Right cardiac atrium (tissue), 5 donors: Measurements from ENCODE around the gene GET3. TPM values are rescaled to one million over a fixed set of nuclear protein-coding genes. Genes with fewer than 3 reads are reported as not detected.

Experiments
- ATAC-seq, 2 donors: fragments of 200-7000 bp; cut with Tn5 transposase; one replicate each; pipeline versions ENCODE4 v1.8.0 to v1.9.1; 2020; ENCODE audit warnings: moderate library complexity in 2 of 2, mild to moderate bottlenecking in 1 of 2
- DNase-seq, 3 donors: peaks; one replicate each; pipeline ENCODE4 v3.0.0-alpha.2; 2020
- H3K27ac ChIP-seq: one replicate; pipeline ENCODE4 v1.5.1; 2013; ENCODE audit warnings: mild to moderate bottlenecking, low read length, control low read depth, moderate library complexity
- H3K27me3 ChIP-seq: one replicate; pipeline ENCODE4 v1.6.1; 2013; ENCODE audit not compliant: control insufficient read depth, insufficient read depth
- H3K4me1 ChIP-seq: one replicate; pipeline ENCODE4 v1.6.1; 2013; ENCODE audit warnings: low read length; ENCODE audit not compliant: control insufficient read depth, insufficient read depth
- H3K4me3 ChIP-seq: one replicate; pipeline ENCODE4 v1.5.1; 2013; ENCODE audit warnings: low read length, control low read depth
- H3K9me3 ChIP-seq: one replicate; pipeline ENCODE4 v1.6.1; 2013; ENCODE audit warnings: low read length; ENCODE audit not compliant: control insufficient read depth
- WGBS: extraction: QIAGEN DNeasy Blood & Tissue Kit; methylation state at CpG from one replicate; pipeline ENCODE4 v1.1.7; 2013; 5-methylcytosine and 5-hydroxymethylcytosine counted together
- intact Hi-C, 4 donors: fragments of 100-400 bp; cut with DNase I; formaldehyde crosslinking; loops; one replicate each; pipeline versions ENCODE4 v1.11.0 to v1.14.0; 2022 to 2023
- polyA plus RNA-seq: library from polyadenylated mRNA; stranded (reverse); fragments of 200-250 nt; gene quantifications from one replicate; pipeline ENCODE4 v1.2.3, GENCODE V29; 2013
- total RNA-seq, 4 donors: library from RNA; stranded (reverse); fragmentation: NEBNext Ultra II Directional; extraction: Animal tissue kit (Norgen Biotek cat#: 25700); gene quantifications; one replicate each; pipeline ENCODE4 v1.2.1, GENCODE V29; 2021
- donor health status: healthy with polysubstance abuse.
- donor health status: DM: no; HTN: yes; CAD: no.
- donor health status: DM: no; HTN: no; CAD: no.
- donor health status: DM: no; HTN: yes; CAD: no; lungs with severe emphysema.
- donor health status: DM: yes; HTN: yes; CAD: no.

The GET3 gene
- total and polyA plus RNA-seq, 5 donors, result 49.7 to 87.2 (median 58.2) TPM

DNA sequence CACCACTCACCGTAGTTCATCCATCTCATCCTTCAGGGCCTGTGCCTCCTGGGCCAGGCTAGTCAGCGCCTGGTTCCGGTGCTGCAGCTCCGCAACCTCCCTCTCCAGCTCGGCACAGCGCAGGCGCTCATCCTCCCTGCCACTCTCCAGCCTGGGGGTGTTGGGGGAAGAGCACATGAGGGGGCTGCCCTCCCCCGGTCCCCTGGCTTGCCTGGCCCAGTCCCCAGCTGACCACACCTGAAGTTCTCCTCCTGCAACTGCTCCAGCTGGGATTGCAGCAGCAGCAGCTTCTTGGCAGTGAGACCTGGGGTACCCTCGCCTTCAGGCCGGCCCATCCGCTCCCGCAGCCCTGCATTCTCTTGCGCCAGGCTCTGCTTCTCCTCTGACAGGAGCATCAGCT is 33.6 kb downstream of the GET3 start:
- Histone ChIP-seq H3K27me3 (no peaks in the 10 kb centered on the region), H3K27ac (no peak overlapping the region), H3K9me3 (no peaks in the 10 kb centered on the region), H3K4me1 (peaks cover 5% of the 10 kb centered on the region), H3K4me3 (no peak overlapping the region)
- DNase-seq (no peak), ATAC-seq (no peak)
- WGBS, result 94% methylated on average over 13 of the region's 13 CpGs
- intact Hi-C loops, result no loop called here

GRCh38 chr19:12772323-12772722 is 35.0 kb downstream of the GET3 start:
- Histone ChIP-seq H3K27me3 (no peaks in the 10 kb centered on the region), H3K4me3 (no peak overlapping the region), H3K4me1 (peaks cover 5% of the 10 kb centered on the region), H3K9me3 (no peaks in the 10 kb centered on the region), H3K27ac (no peak overlapping the region)
- 61% methylated on average over 4 of the region's 4 CpGs for WGBS
- intact Hi-C loops, result no loop called here
- DNase-seq (peak in 2 of 3 donors; percentile 45 to 53), ATAC-seq (peak in 1 of 2 donors; percentile 11)

- ATAC-seq (no peak), DNase-seq (no peak)
- no peak overlapping the region for H3K4me3 ChIP-seq
- H3K27ac ChIP-seq, result no peak overlapping the region
- no peaks in the 10 kb centered on the region for H3K9me3 ChIP-seq
- WGBS, result 83% methylated on average over 2 of the region's 2 CpGs
- intact Hi-C loops, result no loop called here
- no peaks in the 10 kb centered on the region for H3K27me3 ChIP-seq
- peaks cover 6% of the 10 kb centered on the region for H3K4me1 ChIP-seq
Measured at GRCh38 chr19:12773571-12773970, 36.3 kb downstream of the GET3 start.

DNA sequence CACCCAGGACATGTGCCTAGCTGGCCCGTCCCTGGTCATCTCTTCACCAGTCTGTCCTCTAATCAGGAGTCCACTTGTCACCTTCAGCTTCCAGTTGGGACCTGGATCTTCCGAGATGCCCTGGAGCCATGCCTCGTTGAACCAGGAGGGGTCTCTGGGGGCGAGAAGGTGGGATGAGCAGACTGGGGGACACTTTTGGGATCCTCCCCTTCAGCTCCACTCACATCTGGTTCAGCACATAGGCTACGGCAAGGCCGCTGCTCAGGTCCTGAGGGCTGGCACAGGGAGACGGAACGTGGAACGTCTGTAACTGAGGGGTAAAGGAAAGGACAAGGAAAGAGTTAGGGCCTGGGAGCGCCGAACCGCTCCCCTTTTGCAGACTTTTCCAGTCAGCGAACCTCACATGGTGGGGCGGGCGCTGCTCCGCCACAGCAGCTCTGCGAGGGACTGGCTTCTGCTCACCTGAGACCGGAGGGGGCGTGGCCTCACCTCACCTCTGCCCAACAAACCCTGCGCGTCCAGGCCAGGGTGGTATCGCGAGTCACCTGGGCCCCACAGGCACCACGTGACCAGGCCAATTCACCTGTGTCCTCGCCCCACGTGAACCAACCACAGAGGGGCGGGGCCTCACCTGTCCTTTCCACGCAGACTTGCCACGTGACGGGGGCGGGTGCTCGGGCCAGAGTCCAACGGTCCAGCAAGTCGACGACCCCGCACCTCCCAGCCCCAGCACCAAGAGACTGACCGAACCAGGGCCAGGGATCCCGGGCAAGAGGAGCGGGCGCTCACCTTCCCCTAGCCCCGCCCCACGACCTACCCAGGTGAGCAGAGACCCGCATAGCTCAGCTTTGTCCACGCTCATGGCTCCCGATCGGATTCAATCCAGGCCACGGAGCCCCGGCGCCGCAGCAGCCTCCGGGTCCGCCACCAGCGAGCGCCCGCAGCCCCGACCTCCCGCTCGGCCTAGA is 37.6 kb downstream of the GET3 start, which contains the start of gene HOOK2:
Gene HOOK2, minus strand, starts transcription at position 965 of the 968 bp plus-strand sequence. Its CDS starts 103 bp downstream, at position 862.
- Histone ChIP-seq H3K4me3 (peak within 1 kb of the TSS; percentile 60), H3K27ac (peak within 1 kb of the TSS; percentile 64), H3K27me3 (no peaks in the 10 kb centered on the region), H3K9me3 (no peaks in the 10 kb centered on the region), H3K4me1 (peaks cover 6% of the 10 kb centered on the region)
- WGBS, result 18% methylated on average over 58 of the region's 58 CpGs
- DNase-seq, result peak in 2 of 3 donors; percentile 67 to 86
- intact Hi-C loops, result no loop called here
- no peak for ATAC-seq

GRCh38 chr19:12777217-12778016 is 40.1 kb downstream of the GET3 start:
- no peaks in the 10 kb centered on the region for H3K27me3 ChIP-seq
- no peaks in the 10 kb centered on the region for H3K9me3 ChIP-seq
- H3K4me1 ChIP-seq, result peaks cover 6% of the 10 kb centered on the region
- DNase-seq (peak; percentile 86 to 94 (median 93)), ATAC-seq (peak; percentile 55 to 58)
- intact Hi-C loops, result loop anchor here in 2 of 4 donors (2.0 kb wide), 2 partner anchors 17 to 19 kb away; no protein-coding TSS in a partner anchor
- 11% methylated on average over 43 of the region's 43 CpGs for WGBS
- H3K4me3 ChIP-seq, result peak overlapping the region; percentile 59
- H3K27ac ChIP-seq, result peak overlapping the region; percentile 65

- Histone ChIP-seq H3K27me3 (no peaks in the 10 kb centered on the region), H3K4me3 (peak overlapping the region; percentile 59), H3K4me1 (peaks cover 6% of the 10 kb centered on the region), H3K27ac (peak overlapping the region; percentile 65), H3K9me3 (no peaks in the 10 kb centered on the region)
- DNase-seq, result peak; percentile 85 to 92 (median 90)
- ATAC-seq, result peak; percentile 42 to 58
- WGBS, result 2% methylated on average over 44 of the region's 44 CpGs
- intact Hi-C loops, result loop anchor here in 1 of 4 donors (2.0 kb wide), 1 partner anchor 17 kb away; no protein-coding TSS in a partner anchor
Measured at GRCh38 chr19:12778017-12778904, 41.0 kb downstream of the GET3 start.

- WGBS, result 33% methylated on average over 6 of the region's 6 CpGs
- Histone ChIP-seq H3K27ac (peak overlapping the region; percentile 65), H3K4me3 (peak overlapping the region; percentile 59), H3K4me1 (peaks cover 6% of the 10 kb centered on the region), H3K9me3 (no peaks in the 10 kb centered on the region), H3K27me3 (no peaks in the 10 kb centered on the region)
- intact Hi-C loops, result loop anchor here in 1 of 4 donors (2.0 kb wide), 1 partner anchor 16 kb away; no protein-coding TSS in a partner anchor
- no peak for DNase-seq
- no peak for ATAC-seq
Measured at GRCh38 chr19:12778905-12779161, 41.5 kb downstream of the GET3 start.

DNA sequence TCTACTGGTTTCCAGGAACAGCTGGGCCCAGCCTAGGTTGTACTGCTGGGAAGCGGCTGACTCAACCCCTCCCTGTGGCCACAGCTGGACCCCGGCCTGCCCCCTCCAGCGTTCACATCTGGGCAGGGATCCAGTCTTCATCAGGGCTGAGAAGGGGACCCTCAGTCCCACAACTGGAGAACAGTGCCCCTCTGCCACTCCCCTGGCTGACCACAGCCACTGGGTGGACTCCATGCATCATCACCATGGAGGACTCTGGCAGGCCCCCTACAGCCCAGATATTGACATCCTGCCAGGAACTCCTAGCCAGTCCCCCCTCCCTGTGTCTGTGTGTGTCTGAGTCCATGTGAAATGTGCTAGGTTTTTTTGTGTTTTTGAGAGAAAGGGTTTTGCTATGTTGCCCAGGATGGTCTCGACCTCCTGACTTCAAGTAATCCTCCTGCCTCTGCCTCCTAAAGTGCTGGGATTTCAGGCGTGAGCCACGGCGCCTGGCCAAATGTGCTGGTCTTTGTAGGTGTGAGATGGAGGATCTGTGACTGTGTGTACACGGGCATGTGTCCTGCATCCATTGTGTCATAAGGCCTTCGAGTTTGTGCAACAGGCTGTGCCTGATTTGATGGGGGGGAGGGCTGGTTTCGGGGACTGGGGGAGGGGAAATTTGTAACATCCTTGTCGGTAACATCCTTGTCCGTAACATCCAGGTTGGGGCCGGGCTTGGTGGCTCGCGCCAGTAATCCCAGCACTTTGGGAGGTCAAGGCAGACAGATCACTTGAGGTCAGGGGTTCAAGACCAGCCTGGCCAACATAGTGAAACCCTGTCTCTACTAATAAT is 42.1 kb downstream of the GET3 start:
- peak; percentile 89 to 90 (median 89) for DNase-seq
- 44% methylated on average over 15 of the region's 15 CpGs for WGBS
- Histone ChIP-seq H3K4me1 (peaks cover 8% of the 10 kb centered on the region), H3K27me3 (no peaks in the 10 kb centered on the region), H3K4me3 (no peak overlapping the region), H3K27ac (peak overlapping the region; percentile 65), H3K9me3 (no peaks in the 10 kb centered on the region)
- intact Hi-C loops, result loop anchor here in 1 of 4 donors (2.0 kb wide), 1 partner anchor 15 kb away; no protein-coding TSS in a partner anchor
- peak; percentile 31 to 41 for ATAC-seq

GRCh38 chr19:12782174-12782423 is 44.8 kb downstream of the GET3 start:
- H3K27me3 ChIP-seq, result no peaks in the 10 kb centered on the region
- peak overlapping the region; percentile 95 for H3K27ac ChIP-seq
- peaks cover 4% of the 10 kb centered on the region for H3K4me1 ChIP-seq
- DNase-seq (no peak), ATAC-seq (no peak)
- H3K4me3 ChIP-seq, result peak overlapping the region; percentile 38
- no peaks in the 10 kb centered on the region for H3K9me3 ChIP-seq
- intact Hi-C loops, result no loop called here
- WGBS, result 1% methylated on average over 12 of the region's 12 CpGs
